IMR-90 (cell line): ENCODE measurements around the gene DDIAS. TPM values are rescaled to one million over a fixed set of nuclear protein-coding genes. Genes with fewer than 3 reads are reported as not detected.
A peak's percentile ranks its signal among the peaks of the same experiment; 100 is the strongest.

ENCODE experiments used
- ATAC-seq: fragments of 200-7000 bp; cut with Tn5 transposase; 2 replicates; pipeline ENCODE4 v1.9.1; 2020; ENCODE audit warnings: low read depth, mild to moderate bottlenecking, moderate library complexity
- BruUV-seq: library from RNA; stranded (reverse); fragments of 400-500 nt; replicated peaks from 2 replicates; lab custom pipeline; 2021; lab: Mats Ljungman, UMichigan
- CTCF ChIA-PET: fragments of 300-600 bp; formaldehyde crosslinking; extraction: SDS; loops from one replicate; lab custom pipeline; 2021; ENCODE audit warnings: antibody characterized with exemption; lab: Yijun Ruan, JAX
- POLR2A ChIA-PET: fragments of 300-600 bp; sonication (Branson Sonifier 250); formaldehyde crosslinking; loops from one replicate; lab custom pipeline; 2022; ENCODE audit warnings: antibody characterized with exemption; ENCODE audit not compliant: unreplicated experiment; lab: Charles Lee
- DNase-seq: peaks from one replicate; pipeline ENCODE4 v3.0.0; 2013
- H2AFZ ChIP-seq: replicated peaks from 2 replicates; pipeline ENCODE3; 2013; ENCODE audit warnings: low read length, mild to moderate bottlenecking; ENCODE audit not compliant: poor library complexity
- H2AK5ac ChIP-seq: 2 replicates; pipeline ENCODE4 v1.6.1; 2013; ENCODE audit warnings: low read depth, low read length, inconsistent platforms
- H2AK9ac ChIP-seq: replicated peaks from 2 replicates; pipeline ENCODE3; 2013; ENCODE audit warnings: mild to moderate bottlenecking, low read depth, low read length, moderate library complexity; ENCODE audit not compliant: poor library complexity
- H2BK120ac ChIP-seq: 2 replicates; pipeline ENCODE4 v1.6.1; 2013; ENCODE audit warnings: low read depth, low read length, inconsistent platforms
- H2BK15ac ChIP-seq: 3 replicates; pipeline ENCODE4 v1.6.1; 2013; ENCODE audit warnings: low read depth, low read length, inconsistent platforms
- H2BK20ac ChIP-seq: 2 replicates; pipeline ENCODE4 v1.6.1; 2013; ENCODE audit warnings: low read depth, mild to moderate bottlenecking, inconsistent platforms, low read length, moderate library complexity
- H2BK5ac ChIP-seq: 2 replicates; pipeline ENCODE4 v1.6.1; 2013; ENCODE audit warnings: mild to moderate bottlenecking, low read depth, low read length, inconsistent platforms; ENCODE audit not compliant: poor library complexity, severe bottlenecking
- H3K14ac ChIP-seq: replicated peaks from 2 replicates; pipeline ENCODE4 v1.6.1; 2013; ENCODE audit warnings: low read depth, low read length, inconsistent platforms
- H3K18ac ChIP-seq: 2 replicates; pipeline ENCODE4 v1.6.1; 2013; ENCODE audit warnings: low read depth, low read length, control low read depth
- H3K23ac ChIP-seq: 2 replicates; pipeline ENCODE4 v1.6.1; 2013; ENCODE audit warnings: low read depth, low read length, inconsistent platforms
- H3K27ac ChIP-seq: 2 replicates; pipeline ENCODE4 v1.5.1; 2013; ENCODE audit warnings: mild to moderate bottlenecking, control low read depth, low read length; ENCODE audit not compliant: insufficient read depth
- H3K27me3 ChIP-seq: 2 replicates; pipeline ENCODE4 v1.6.1; 2013; ENCODE audit warnings: low read length; ENCODE audit not compliant: control insufficient read depth, insufficient read depth
- H3K36me3 ChIP-seq: 2 replicates; pipeline ENCODE4 v1.6.1; 2013; ENCODE audit warnings: low read length, mixed read lengths; ENCODE audit not compliant: control insufficient read depth, insufficient read depth
- H3K4ac ChIP-seq: 2 replicates; pipeline ENCODE4 v1.6.1; 2013; ENCODE audit warnings: low read depth, low read length, inconsistent platforms
- H3K4me1 ChIP-seq: 2 replicates; pipeline ENCODE4 v1.6.1; 2013; ENCODE audit warnings: low read length, mixed read lengths; ENCODE audit not compliant: control insufficient read depth, insufficient read depth
- H3K4me2 ChIP-seq: 2 replicates; pipeline ENCODE4 v1.6.1; 2013; ENCODE audit warnings: low read depth, mild to moderate bottlenecking, control low read depth, low read length, moderate library complexity
- H3K4me3 ChIP-seq: 2 replicates; pipeline ENCODE4 v1.5.1; 2013; ENCODE audit warnings: low read depth, mild to moderate bottlenecking, control low read depth, low read length, moderate library complexity; ENCODE audit not compliant: insufficient read depth
- H3K56ac ChIP-seq: 2 replicates; pipeline ENCODE4 v1.6.1; 2013; ENCODE audit warnings: low read length, inconsistent platforms; ENCODE audit not compliant: insufficient read depth; ENCODE audit errors: extremely low read depth
- H3K79me1 ChIP-seq, 2 experiments: 2 replicates each; pipeline ENCODE4 v1.6.1; 2013; ENCODE audit warnings: low read length in 2 of 2, inconsistent platforms in 1 of 2, low read depth in 1 of 2
- H3K9ac ChIP-seq: 2 replicates; pipeline ENCODE4 v1.6.1; 2013; ENCODE audit warnings: low read depth, low read length, control low read depth
- H3K9me1 ChIP-seq: 2 replicates; pipeline ENCODE4 v1.6.1; 2013; ENCODE audit warnings: low read length, inconsistent platforms; ENCODE audit not compliant: insufficient read depth
- H3K9me3 ChIP-seq: 2 replicates; pipeline ENCODE4 v1.6.1; 2013; ENCODE audit warnings: low read length; ENCODE audit not compliant: control insufficient read depth, insufficient read depth
- H4K20me1 ChIP-seq: 2 replicates; pipeline ENCODE4 v1.6.1; 2013; ENCODE audit warnings: low read length, inconsistent platforms; ENCODE audit not compliant: insufficient read depth
- H4K5ac ChIP-seq: 2 replicates; pipeline ENCODE4 v1.6.1; 2013; ENCODE audit warnings: mild to moderate bottlenecking, low read depth, low read length, control low read depth
- H4K8ac ChIP-seq, 2 experiments: 2 replicates each; pipeline ENCODE4 v1.6.1; 2013; ENCODE audit warnings: low read depth in 2 of 2, low read length in 2 of 2, control low read depth in 1 of 2, inconsistent platforms in 1 of 2
- H4K91ac ChIP-seq: 2 replicates; pipeline ENCODE4 v1.6.1; 2013; ENCODE audit warnings: low read depth, low read length, inconsistent platforms; ENCODE audit not compliant: insufficient read depth
- BHLHE40 ChIP-seq: fragments of 150-350 bp; IDR thresholded peaks from 2 replicates; pipeline ENCODE4 v1.6.1; 2016; ENCODE audit warnings: mild to moderate bottlenecking, low read depth, low read length
- CEBPB ChIP-seq: IDR thresholded peaks from 2 replicates; pipeline ENCODE4 v1.6.1; 2012; ENCODE audit warnings: low read depth, low read length, improper control_type of control experiment
- CHD1 ChIP-seq: IDR thresholded peaks from 2 replicates; pipeline ENCODE4 v1.6.1; 2012; ENCODE audit warnings: low read depth, low read length, improper control_type of control experiment
- FOS ChIP-seq: fragments of 150-350 bp; IDR thresholded peaks from 2 replicates; pipeline ENCODE4 v1.6.1; 2016; ENCODE audit warnings: low read depth, low read length
- MAFK ChIP-seq: IDR thresholded peaks from 2 replicates; pipeline ENCODE4 v1.6.1; 2012; ENCODE audit warnings: low read depth, low read length, improper control_type of control experiment
- MAZ ChIP-seq: IDR thresholded peaks from 2 replicates; pipeline ENCODE4 v1.6.1; 2012; ENCODE audit warnings: low read depth, mild to moderate bottlenecking, low read length, improper control_type of control experiment, moderate library complexity, borderline replicate concordance
- MXI1 ChIP-seq: IDR thresholded peaks from 2 replicates; pipeline ENCODE4 v1.6.1; 2012; ENCODE audit warnings: low read depth, mild to moderate bottlenecking, low read length, moderate library complexity, borderline replicate concordance
- NFE2L2 ChIP-seq: fragments of 150-350 bp; IDR thresholded peaks from 2 replicates; pipeline ENCODE4 v1.6.1; 2016; ENCODE audit warnings: low read depth, mild to moderate bottlenecking, low read length
- POLR2A ChIP-seq: IDR thresholded peaks from 2 replicates; pipeline ENCODE4 v1.6.1; 2012; ENCODE audit warnings: mild to moderate bottlenecking, low read depth, low read length
- RAD21 ChIP-seq: IDR thresholded peaks from 2 replicates; pipeline ENCODE4 v1.6.1; 2012; ENCODE audit warnings: low read length, improper control_type of control experiment
- RCOR1 ChIP-seq: IDR thresholded peaks from 2 replicates; pipeline ENCODE4 v1.6.1; 2012; ENCODE audit warnings: mild to moderate bottlenecking, low read length, improper control_type of control experiment; ENCODE audit not compliant: insufficient replicate concordance
- RFX5 ChIP-seq: IDR thresholded peaks from 2 replicates; pipeline ENCODE4 v1.8.0; 2012; ENCODE audit warnings: low read depth, mild to moderate bottlenecking, low read length, moderate library complexity
- SMC3 ChIP-seq: fragments of 150-350 bp; IDR thresholded peaks from 2 replicates; pipeline ENCODE4 v1.6.1; 2016; ENCODE audit warnings: low read depth, mild to moderate bottlenecking, antibody characterized with exemption, low read length, moderate library complexity
- dilution Hi-C: fragments of 300-500 bp; cut with HindIII; formaldehyde crosslinking; loops from one replicate; pipeline ENCODE4 v1.14.3; 2018; ENCODE audit warnings: low sequenced_read_pairs; ENCODE audit not compliant: unreplicated experiment
- in situ Hi-C: fragments of 300-500 bp; cut with MboI; formaldehyde crosslinking; loops from 3 replicates; pipeline ENCODE4 v1.14.3; 2019; ENCODE audit warnings: low sequenced_read_pairs, inconsistent platforms, mixed read lengths
- intact Hi-C: fragments of 100-400 bp; cut with micrococcal nuclease; formaldehyde crosslinking; loops from 2 replicates; pipeline ENCODE4 v1.10.0; 2022
- polyA plus RNA-seq, 3 experiments: library from polyadenylated mRNA; depleted of rRNA; stranded (reverse); fragments of >200 nt; gene quantifications; 2 replicates each; pipeline ENCODE4 v1.2.3, GENCODE V29; 2012; ENCODE audit warnings: low replicate concordance in 1 of 3
- total RNA-seq: library from RNA; depleted of rRNA; stranded (reverse); fragments of >200 nt; gene quantifications from 2 replicates; pipeline ENCODE4 v1.2.3, GENCODE V29; 2012
- TF ChIP-seq, protein P1 (sequence below): fragments of 150-350 bp; IDR thresholded peaks from 2 replicates; pipeline ENCODE4 v1.6.1; 2017; ENCODE audit warnings: mild to moderate bottlenecking, antibody characterized with exemption, low read length, low read depth
- TF ChIP-seq, protein P2 (sequence below): conservative IDR thresholded peaks from 2 replicates; pipeline ENCODE4 v1.5.1; 2012; ENCODE audit warnings: mild to moderate bottlenecking, low read depth, low read length, improper control_type of control experiment
- TF ChIP-seq, protein P3 (sequence below): fragments of 150-350 bp; IDR thresholded peaks from 2 replicates; pipeline ENCODE4 v1.6.1; 2016; ENCODE audit warnings: low read depth, mild to moderate bottlenecking, low read length, moderate library complexity, borderline replicate concordance

DDIAS gene
- total and polyA plus RNA-seq, 2 of the 4 experiments (the other 2 are of a cell fraction): 4.3 to 15.8 TPM

DNA sequence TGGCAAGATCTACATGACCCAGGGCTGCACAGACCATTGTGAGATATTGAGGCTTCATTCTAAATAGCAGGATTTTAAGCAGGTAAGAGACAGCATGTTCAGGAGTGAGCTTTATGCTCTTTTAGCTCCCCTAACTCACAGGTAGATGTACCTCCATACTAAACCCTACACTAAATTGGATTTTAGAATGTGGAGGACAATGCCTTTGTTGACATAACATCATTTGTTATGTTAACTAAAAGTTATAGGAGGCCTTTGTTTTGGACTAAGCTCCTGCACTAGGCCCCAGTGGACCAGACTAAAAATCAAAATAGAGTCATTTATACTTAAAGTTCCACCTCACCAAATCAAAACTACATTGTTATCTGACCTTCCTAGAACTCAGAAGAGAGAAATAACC lies 6.8 kb downstream of the DDIAS start:
- Histone ChIP-seq H3K4me1 (no peaks in the 10 kb centered on the region), H3K4me3 (no peak overlapping the region), H3K14ac (no peak overlapping the region), H3K27me3 (no peaks in the 10 kb centered on the region), H3K27ac (no peak overlapping the region), H4K20me1 (no peaks in the 10 kb centered on the region), H2BK15ac (no peak overlapping the region), H3K18ac (no peak overlapping the region), H2BK5ac (no peak overlapping the region), H3K9me1 (no peaks in the 10 kb centered on the region), H3K79me1 (peaks cover 8 to 18% of the 10 kb centered on the region in 2 experiments; a peak in 3 of 4 replicates), H3K36me3 (no peaks in the 10 kb centered on the region), H4K8ac (peak overlapping the region in 1 of 2 experiments; percentile 33; a peak in 1 of 4 replicates), H2BK20ac (no peak overlapping the region), H4K5ac (peak overlapping the region; percentile 63; the same call in 1 of the 2 replicates), H2BK120ac (no peak overlapping the region), H3K4me2 (no peak overlapping the region), H2AK5ac (no peak overlapping the region), H4K91ac (no peak overlapping the region), H3K23ac (no peak overlapping the region), H2AFZ (no peak overlapping the region), H3K9ac (no peak overlapping the region), H3K56ac (no peak overlapping the region), H3K4ac (no peak overlapping the region), H2AK9ac (no peak overlapping the region), H3K9me3 (no peaks in the 10 kb centered on the region; the same call in 1 of the 2 replicates)
- CTCF ChIA-PET: no interaction called here
- TF ChIP-seq CEBPB: no peak
- TF ChIP-seq RFX5: no peak
- no peak for TF ChIP-seq MXI1
- TF ChIP-seq, protein P1, sequence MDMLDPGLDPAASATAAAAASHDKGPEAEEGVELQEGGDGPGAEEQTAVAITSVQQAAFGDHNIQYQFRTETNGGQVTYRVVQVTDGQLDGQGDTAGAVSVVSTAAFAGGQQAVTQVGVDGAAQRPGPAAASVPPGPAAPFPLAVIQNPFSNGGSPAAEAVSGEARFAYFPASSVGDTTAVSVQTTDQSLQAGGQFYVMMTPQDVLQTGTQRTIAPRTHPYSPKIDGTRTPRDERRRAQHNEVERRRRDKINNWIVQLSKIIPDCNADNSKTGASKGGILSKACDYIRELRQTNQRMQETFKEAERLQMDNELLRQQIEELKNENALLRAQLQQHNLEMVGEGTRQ: no peak
- TF ChIP-seq, protein P2, sequence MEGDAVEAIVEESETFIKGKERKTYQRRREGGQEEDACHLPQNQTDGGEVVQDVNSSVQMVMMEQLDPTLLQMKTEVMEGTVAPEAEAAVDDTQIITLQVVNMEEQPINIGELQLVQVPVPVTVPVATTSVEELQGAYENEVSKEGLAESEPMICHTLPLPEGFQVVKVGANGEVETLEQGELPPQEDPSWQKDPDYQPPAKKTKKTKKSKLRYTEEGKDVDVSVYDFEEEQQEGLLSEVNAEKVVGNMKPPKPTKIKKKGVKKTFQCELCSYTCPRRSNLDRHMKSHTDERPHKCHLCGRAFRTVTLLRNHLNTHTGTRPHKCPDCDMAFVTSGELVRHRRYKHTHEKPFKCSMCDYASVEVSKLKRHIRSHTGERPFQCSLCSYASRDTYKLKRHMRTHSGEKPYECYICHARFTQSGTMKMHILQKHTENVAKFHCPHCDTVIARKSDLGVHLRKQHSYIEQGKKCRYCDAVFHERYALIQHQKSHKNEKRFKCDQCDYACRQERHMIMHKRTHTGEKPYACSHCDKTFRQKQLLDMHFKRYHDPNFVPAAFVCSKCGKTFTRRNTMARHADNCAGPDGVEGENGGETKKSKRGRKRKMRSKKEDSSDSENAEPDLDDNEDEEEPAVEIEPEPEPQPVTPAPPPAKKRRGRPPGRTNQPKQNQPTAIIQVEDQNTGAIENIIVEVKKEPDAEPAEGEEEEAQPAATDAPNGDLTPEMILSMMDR: no peak
- TF ChIP-seq, protein P3, sequence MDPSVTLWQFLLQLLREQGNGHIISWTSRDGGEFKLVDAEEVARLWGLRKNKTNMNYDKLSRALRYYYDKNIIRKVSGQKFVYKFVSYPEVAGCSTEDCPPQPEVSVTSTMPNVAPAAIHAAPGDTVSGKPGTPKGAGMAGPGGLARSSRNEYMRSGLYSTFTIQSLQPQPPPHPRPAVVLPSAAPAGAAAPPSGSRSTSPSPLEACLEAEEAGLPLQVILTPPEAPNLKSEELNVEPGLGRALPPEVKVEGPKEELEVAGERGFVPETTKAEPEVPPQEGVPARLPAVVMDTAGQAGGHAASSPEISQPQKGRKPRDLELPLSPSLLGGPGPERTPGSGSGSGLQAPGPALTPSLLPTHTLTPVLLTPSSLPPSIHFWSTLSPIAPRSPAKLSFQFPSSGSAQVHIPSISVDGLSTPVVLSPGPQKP: no peak
- no peak for TF ChIP-seq NFE2L2
- TF ChIP-seq MAFK: no peak
- TF ChIP-seq CHD1: no peak
- TF ChIP-seq BHLHE40: no peak
- no peak for TF ChIP-seq RCOR1
- TF ChIP-seq MAZ: no peak
- no peak for TF ChIP-seq FOS
- TF ChIP-seq SMC3: no peak
- TF ChIP-seq POLR2A: no peak
- TF ChIP-seq RAD21: no peak
- dilution Hi-C loops: no loop called here
- DNase-seq (no peak), ATAC-seq (no peak)
- no TSS peak for BruUV-seq
- intact Hi-C loops: loop anchor here (5.0 kb wide), 1 partner anchor 909 kb away; no protein-coding TSS in a partner anchor
- POLR2A ChIA-PET: no interaction called here
- in situ Hi-C loops: loop anchor here (5.0 to 25.0 kb wide), 4 partner anchors 166 to 904 kb away; partner anchors contain the start of gene RAB30
